ENCODE measurements around the gene ADD2. TPM values are rescaled to one million over a fixed set of nuclear protein-coding genes. Genes with fewer than 3 reads are reported as not detected.

Gene ADD2
- total RNA-seq, 4 donors from 2014 or later, result 3.2 to 4.8 (median 4.3) TPM

DNA sequence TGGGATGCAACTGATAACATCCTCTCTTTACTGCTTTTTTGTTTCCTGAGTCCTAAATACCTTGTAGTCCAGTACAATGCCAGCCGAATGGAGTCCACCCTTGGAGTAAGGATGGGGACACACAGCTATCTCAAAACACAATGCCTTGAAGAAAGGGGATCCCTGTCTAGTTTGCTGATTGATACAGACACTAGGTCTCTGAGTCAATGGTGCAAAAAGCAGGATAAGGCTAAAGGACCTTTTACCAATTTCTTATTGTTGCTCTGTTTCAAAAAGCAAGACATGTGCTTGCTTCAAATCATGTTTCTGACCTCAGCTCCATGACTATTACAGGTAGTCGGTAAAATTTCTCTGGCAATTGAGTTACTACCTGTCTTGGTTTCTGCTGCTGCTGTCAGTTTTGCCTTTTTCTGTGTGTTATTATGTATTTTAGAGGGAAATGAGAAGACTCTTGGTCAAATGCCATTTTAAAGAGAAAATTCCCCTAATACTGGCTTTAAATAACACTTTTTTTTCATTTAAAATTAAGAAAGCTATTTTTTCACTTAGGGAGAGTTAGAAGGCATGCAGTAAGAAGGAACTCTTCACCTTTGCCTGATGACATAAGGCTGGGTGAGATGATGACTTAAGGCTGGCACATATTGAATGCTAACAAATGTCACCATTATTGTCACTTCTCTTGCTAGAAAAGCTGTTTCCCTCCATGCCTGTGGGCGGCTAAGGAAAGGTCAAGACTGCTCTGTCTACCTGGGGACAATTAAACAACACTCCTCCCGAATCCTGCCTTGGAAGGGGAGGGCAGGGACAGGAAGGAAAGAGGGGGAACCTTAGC is 27.4 kb upstream of the ADD2 start:
- no peak for DNase-seq (ENCODE audit: low spot score)
- TF ChIP-seq, protein P1, sequence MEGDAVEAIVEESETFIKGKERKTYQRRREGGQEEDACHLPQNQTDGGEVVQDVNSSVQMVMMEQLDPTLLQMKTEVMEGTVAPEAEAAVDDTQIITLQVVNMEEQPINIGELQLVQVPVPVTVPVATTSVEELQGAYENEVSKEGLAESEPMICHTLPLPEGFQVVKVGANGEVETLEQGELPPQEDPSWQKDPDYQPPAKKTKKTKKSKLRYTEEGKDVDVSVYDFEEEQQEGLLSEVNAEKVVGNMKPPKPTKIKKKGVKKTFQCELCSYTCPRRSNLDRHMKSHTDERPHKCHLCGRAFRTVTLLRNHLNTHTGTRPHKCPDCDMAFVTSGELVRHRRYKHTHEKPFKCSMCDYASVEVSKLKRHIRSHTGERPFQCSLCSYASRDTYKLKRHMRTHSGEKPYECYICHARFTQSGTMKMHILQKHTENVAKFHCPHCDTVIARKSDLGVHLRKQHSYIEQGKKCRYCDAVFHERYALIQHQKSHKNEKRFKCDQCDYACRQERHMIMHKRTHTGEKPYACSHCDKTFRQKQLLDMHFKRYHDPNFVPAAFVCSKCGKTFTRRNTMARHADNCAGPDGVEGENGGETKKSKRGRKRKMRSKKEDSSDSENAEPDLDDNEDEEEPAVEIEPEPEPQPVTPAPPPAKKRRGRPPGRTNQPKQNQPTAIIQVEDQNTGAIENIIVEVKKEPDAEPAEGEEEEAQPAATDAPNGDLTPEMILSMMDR (IDR thresholded peaks at IDR 0.05), result no peak
- no peak for ATAC-seq (ENCODE audit: low FRiP score)

DNA sequence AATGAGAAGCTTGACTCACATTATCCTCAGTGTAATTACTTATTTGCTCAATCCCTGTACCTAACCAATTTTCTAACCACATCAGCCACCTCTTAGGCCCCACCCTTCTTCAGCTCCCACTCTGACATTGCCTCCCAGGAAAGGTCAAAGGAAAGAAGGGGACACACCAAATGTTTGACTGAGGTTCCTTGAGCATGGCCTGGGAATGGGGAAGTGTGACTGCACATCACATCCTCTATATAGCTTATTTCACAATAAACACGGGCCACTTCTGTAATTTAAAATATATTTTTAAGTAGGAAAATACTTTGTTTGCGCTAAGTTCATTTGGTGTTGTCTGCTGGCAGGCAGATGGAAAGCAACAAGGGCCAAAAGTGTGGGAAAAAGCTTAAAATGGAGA is 25.4 kb upstream of the ADD2 start:
- ATAC-seq (ENCODE audit: low FRiP score) (no peak), DNase-seq (ENCODE audit: low spot score) (no peak)
- TF ChIP-seq, protein P1 (IDR thresholded peaks at IDR 0.05), result no peak

DNA sequence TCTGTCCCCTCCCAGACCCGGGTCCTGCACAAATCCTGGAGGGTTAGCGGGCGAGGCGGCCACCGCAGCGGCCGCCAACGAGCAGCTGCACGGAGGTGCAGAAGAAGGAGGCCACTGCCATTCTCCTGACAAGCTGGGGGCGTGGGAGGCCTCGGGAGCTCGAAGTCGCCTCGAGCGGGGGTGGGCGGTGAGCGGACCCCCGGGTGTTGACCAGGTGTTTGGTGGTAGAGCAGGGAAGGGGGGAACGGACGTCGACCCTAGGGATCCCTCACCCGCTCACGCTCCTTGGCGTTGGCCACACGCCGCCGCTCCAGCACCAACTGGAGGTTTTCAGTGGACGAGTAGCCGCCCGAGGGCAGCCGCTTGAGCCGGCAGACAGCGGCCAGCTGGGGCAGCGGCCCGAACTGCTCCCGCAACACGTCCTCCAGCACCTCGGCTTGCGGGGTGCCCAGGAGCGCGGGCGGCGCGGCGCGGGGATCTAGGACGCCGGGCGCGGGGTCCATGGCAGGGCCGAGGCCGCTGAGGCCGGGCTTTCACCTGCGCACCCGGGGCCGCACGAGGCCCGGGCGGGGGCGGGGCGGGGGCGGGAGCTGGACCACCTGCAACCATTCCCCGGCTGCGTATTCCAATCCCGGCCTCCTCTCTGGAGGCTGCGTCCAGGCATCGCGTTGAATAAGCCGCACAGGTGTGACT is 22.3 kb upstream of the ADD2 start, which contains the start of gene FIGLA:
Gene FIGLA (minus strand): TSS at position 508 of the 693 bp plus-strand sequence. CDS start 5 bp downstream, at position 503.
- TF ChIP-seq, protein P1 (IDR thresholded peaks at IDR 0.05), result no peak
- ATAC-seq (ENCODE audit: low FRiP score), result peak; percentile 47

DNA sequence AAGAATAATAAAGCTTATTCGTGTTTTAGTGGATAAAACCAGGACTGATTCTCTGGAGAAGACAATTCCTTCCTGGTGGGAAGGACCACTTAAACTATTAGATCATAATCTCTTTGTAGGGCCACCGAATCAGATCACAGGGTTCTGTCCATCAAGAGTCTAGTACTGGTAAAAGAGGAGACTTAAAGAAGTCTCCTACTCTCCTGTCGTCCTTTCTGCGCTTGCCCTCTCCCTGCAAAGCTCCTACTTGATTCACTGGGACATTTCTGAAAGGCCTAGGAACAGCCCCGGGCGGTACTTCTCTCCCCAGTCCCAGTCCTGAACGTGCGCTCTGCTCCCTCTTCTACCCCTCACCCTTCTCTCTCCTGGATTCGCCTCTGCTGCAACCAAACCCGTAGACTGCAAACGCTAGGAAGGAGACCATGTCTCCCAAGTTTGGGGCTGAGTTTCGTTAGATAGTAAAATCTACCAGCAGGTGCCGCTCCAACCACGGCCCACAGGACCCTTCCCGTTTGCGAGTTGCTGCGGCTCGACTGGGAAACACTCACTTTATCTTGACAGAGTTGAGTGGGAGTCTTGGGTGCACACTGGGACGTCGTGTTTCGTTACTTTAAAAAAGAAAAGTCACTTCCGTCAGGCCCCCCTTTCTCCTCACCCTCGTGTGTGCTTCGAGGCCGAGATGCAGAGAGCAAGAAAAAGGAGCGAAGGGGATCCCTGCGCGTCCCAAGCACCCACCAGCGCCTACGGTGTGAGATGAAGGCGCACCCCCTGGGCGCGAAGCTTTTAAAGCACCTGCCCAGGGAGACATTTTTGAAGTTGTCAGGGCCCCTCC is 21.5 kb upstream of the ADD2 start:
- peak; percentile 75 for ATAC-seq (ENCODE audit: low FRiP score)
- TF ChIP-seq, protein P1 (IDR thresholded peaks at IDR 0.05), result no peak
- DNase-seq (ENCODE audit: low spot score), result no peak

More for the DNA sequence above, 22.3 kb upstream of the ADD2 start, which contains the start of gene FIGLA:
- no peak for DNase-seq (ENCODE audit: low spot score)

DNA sequence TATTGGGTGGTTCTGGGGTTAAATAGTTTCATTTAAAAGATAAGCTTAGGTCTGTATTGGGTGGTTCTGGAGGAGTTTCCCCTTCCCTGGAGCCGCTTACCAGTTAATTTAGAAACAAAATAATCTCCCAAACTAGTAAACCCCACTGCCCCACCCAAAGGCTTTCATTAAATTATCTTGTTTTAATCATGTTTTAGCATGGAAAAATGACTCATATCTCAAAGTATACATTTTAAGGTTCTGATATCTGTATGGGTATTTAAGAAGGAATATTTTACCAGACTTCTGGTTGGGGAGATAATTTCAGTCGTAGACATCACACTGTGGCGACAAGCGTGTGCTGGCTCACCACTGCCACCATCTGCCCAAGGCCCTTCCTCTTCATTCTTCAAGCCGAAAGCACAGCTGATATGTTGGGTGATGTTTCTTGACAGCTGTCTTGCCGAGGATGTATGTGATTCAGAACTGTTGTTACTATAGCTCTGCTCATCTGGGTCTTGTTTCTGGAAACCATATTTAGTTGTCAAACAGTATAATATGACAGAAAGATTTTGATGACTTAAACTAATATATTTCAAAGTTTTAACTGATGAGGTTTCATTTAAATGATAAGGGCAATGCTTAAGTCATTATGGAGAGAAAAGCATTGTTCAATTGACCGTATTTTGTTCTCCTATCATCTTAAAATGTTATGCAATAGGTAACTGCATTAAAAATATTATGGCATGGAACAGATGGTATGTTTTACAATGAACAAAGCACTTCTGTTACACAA is 17.3 kb upstream of the ADD2 start:
- DNase-seq (ENCODE audit: low spot score) (no peak), ATAC-seq (ENCODE audit: low FRiP score) (no peak)
- TF ChIP-seq, protein P1 (IDR thresholded peaks at IDR 0.05), result no peak

DNA sequence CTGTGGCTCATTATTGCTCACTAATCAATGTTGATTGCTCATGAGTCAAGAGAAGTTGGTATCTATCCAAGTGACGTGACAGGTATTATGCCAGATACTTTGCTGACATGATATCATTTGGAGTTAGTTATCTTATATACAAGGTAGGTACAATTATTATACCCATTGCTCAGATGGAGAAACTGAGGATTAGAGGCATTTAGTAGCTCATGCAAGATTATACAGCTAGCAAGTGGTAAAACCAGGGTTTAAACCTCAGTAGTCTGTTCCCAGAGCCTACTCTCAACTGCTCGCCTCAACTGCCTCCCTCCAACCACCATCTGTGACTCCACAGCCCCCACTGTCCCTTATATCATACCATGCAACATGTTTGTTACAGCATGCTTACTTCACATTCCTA is 16.3 kb upstream of the ADD2 start:
- ATAC-seq (ENCODE audit: low FRiP score) (no peak), DNase-seq (ENCODE audit: low spot score) (no peak)
- TF ChIP-seq, protein P1 (IDR thresholded peaks at IDR 0.05), result no peak

Data from omental fat pad (tissue), 4 donors.